Retinal pigment epithelial cell (primary cell): ENCODE data around the gene GMPR.
A peak's percentile ranks its signal among the peaks of the same experiment; 100 is the strongest.

ENCODE experiments used
- DNase-seq: peaks from one replicate; pipeline ENCODE4 v3.0.0-alpha.2; 2010; ENCODE audit warnings: low read depth
- H3K4me3 ChIP-seq: 2 replicates; pipeline ENCODE4 v1.5.1; 2011; ENCODE audit warnings: mild to moderate bottlenecking, low read length, control low read depth, moderate library complexity
- TF ChIP-seq, protein P1 (sequence below): conservative IDR thresholded peaks from 2 replicates; pipeline ENCODE4 v1.5.1; 2011; ENCODE audit warnings: low read depth, low read length, control low read depth, inconsistent platforms

GMPR gene

DNA sequence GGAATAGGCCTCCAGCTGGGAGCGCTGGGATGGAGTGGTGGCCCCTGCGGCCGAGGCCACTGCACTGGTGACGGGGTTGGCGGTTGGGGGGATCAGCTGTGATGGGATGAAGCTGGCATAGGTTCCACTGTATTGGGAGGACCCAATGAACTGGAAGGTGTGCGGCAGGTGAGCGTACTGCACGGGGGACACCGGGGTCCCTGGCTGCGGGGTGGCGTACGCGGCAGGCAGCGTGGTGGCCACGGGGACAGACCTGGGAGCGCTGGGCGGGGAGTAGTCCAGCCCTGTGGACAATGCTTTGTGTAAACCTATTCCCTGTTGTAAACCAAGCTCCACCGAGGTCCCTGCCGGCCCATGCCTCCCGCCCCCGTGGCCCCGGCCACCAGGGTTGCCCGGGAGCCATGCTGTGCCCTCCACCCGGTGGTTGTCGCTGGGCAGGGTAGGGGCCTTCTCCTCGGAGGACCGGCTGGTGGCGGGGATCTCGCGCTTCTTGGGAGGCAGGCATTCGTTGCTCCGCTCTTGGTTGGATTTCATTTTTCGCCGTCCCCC is 89.5 kb downstream of the GMPR start:
- no peak overlapping the region for H3K4me3 ChIP-seq
- no peak for DNase-seq
- TF ChIP-seq, protein P1, sequence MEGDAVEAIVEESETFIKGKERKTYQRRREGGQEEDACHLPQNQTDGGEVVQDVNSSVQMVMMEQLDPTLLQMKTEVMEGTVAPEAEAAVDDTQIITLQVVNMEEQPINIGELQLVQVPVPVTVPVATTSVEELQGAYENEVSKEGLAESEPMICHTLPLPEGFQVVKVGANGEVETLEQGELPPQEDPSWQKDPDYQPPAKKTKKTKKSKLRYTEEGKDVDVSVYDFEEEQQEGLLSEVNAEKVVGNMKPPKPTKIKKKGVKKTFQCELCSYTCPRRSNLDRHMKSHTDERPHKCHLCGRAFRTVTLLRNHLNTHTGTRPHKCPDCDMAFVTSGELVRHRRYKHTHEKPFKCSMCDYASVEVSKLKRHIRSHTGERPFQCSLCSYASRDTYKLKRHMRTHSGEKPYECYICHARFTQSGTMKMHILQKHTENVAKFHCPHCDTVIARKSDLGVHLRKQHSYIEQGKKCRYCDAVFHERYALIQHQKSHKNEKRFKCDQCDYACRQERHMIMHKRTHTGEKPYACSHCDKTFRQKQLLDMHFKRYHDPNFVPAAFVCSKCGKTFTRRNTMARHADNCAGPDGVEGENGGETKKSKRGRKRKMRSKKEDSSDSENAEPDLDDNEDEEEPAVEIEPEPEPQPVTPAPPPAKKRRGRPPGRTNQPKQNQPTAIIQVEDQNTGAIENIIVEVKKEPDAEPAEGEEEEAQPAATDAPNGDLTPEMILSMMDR: no peak

DNA sequence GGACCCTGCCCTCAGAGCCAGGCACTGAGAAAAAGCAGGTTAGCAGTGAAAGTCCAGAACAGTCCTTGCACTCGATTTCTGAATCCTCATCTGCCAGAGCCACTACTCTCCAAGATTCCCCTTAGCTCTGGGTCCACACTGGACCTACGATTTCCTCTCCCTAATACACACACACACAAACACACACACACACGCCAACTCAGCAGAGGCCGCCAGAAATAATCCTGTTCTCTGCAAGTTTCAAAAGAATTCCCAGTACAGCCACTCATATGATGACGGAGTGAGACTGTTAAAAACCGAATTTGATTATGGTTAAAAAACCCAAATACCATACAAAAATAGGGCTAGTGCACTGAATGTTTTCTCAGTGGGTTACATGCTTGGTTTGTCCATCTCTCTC is 90.8 kb downstream of the GMPR start:
- H3K4me3 ChIP-seq: no peak overlapping the region
- TF ChIP-seq, protein P1: no peak
- no peak for DNase-seq

DNA sequence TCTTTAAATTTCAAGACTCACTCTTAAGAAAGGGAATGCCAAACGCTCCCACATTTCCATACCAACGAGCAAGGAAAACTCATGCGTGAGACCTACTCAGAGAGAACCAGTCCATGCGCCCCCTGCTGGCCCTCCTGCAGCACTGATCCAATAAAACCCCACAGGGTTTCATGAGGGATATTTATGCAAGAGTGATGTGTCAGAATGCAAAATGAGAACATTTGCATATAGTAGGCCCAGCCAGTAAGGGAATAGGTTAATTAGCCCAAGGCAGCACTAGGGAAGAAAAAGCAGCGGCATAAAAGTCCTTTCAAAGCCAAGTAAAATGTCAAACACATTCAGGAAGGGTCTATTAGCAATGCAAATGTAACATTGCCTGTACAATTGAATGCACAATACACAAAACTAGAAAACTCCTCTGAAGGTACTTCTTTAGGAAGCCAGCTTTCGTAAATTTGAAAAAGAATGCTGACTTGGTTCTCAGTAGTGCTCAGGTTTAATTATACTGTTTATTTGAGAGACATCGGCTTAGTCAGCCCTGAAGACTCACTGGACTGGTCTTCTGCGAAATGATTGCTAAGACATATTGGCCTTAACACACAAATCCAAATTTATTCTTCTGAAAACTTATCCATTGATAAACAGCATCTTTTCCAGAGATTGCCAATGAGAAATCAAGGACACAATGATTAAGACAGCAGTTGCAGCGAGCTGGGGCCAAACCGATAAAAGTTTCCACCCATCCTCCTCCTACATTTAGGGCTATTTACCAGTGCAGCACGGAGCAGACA is 93.2 kb downstream of the GMPR start:
- peak overlapping the region; percentile 13 for H3K4me3 ChIP-seq
- DNase-seq: no peak
- TF ChIP-seq, protein P1: peak; percentile 97

- H3K4me3 ChIP-seq: peak overlapping the region; percentile 13
- no peak for DNase-seq
- TF ChIP-seq, protein P1: peak; percentile 89
Observed at GRCh38 chr6:16332175-16332542, 93.8 kb downstream of the GMPR start.

DNA sequence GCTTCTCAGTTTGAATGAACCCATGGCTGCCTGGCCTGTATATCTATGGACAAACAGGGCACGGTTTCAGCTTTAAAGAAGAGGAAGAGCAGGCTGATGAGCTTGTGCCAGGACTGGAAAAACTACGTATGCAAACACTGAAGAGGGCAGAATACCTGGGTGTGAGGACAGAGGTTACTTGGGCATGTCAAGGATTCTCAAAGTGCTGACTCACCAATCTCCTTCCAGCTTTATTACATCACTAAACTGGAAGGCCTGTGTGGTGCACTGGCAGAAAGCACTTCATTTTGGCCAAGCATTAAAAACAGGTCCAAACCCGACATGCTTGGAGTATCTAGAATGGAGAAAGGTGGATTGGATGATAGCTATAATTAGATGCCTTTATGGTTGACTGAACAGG is 95.2 kb downstream of the GMPR start:
- TF ChIP-seq, protein P1: no peak
- no peak overlapping the region for H3K4me3 ChIP-seq
- DNase-seq: no peak

- no peak overlapping the region for H3K4me3 ChIP-seq
- DNase-seq: no peak
- TF ChIP-seq, protein P1: no peak
Observed at GRCh38 chr6:16334671-16335070, 96.3 kb downstream of the GMPR start.

DNA sequence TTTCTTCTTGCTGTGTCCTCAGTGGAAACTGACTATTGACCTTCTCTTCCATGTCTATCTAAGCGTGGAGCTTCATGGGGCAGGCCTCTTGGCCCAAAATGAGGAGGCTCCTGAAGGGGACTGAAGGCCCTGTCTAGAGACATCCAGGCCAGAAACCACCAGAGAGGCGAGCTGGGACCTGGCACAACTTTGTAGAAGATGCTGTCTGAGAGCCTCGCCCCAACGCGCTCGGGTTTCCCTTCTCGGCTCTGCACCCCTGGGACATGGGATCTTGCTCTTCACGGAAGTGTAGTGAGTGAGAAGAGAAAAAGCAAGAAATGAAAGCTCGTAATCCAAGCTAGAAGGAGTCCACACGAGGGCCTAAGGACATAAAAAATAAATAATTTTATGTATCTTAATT is 96.8 kb downstream of the GMPR start:
- H3K4me3 ChIP-seq: no peak overlapping the region
- no peak for DNase-seq
- TF ChIP-seq, protein P1: no peak
